IMR-90 (cell line): ENCODE measurements around the gene NFYC. TPM values are rescaled to one million over a fixed set of nuclear protein-coding genes. Genes with fewer than 3 reads are reported as not detected.

Experiments
- ATAC-seq: fragments of 200-7000 bp; cut with Tn5 transposase; 2 replicates; pipeline ENCODE4 v1.9.1; 2020; ENCODE audit warnings: low read depth, mild to moderate bottlenecking, moderate library complexity
- BruUV-seq: library from RNA; stranded (reverse); fragments of 400-500 nt; replicated peaks from 2 replicates; lab custom pipeline; 2021; lab: Mats Ljungman, UMichigan
- CTCF ChIA-PET: fragments of 300-600 bp; formaldehyde crosslinking; extraction: SDS; loops from one replicate; lab custom pipeline; 2021; ENCODE audit warnings: antibody characterized with exemption; lab: Yijun Ruan, JAX
- POLR2A ChIA-PET: fragments of 300-600 bp; sonication (Branson Sonifier 250); formaldehyde crosslinking; loops from one replicate; lab custom pipeline; 2022; ENCODE audit warnings: antibody characterized with exemption; ENCODE audit not compliant: unreplicated experiment; lab: Charles Lee
- DNase-seq: peaks from one replicate; pipeline ENCODE4 v3.0.0; 2013
- H2AFZ ChIP-seq: replicated peaks from 2 replicates; pipeline ENCODE3; 2013; ENCODE audit warnings: low read length, mild to moderate bottlenecking; ENCODE audit not compliant: poor library complexity
- H2AK5ac ChIP-seq: 2 replicates; pipeline ENCODE4 v1.6.1; 2013; ENCODE audit warnings: low read depth, low read length, inconsistent platforms
- H2AK9ac ChIP-seq: replicated peaks from 2 replicates; pipeline ENCODE3; 2013; ENCODE audit warnings: mild to moderate bottlenecking, low read depth, low read length, moderate library complexity; ENCODE audit not compliant: poor library complexity
- H2BK120ac ChIP-seq: 2 replicates; pipeline ENCODE4 v1.6.1; 2013; ENCODE audit warnings: low read depth, low read length, inconsistent platforms
- H2BK15ac ChIP-seq: 3 replicates; pipeline ENCODE4 v1.6.1; 2013; ENCODE audit warnings: low read depth, low read length, inconsistent platforms
- H2BK20ac ChIP-seq: 2 replicates; pipeline ENCODE4 v1.6.1; 2013; ENCODE audit warnings: low read depth, mild to moderate bottlenecking, inconsistent platforms, low read length, moderate library complexity
- H2BK5ac ChIP-seq: 2 replicates; pipeline ENCODE4 v1.6.1; 2013; ENCODE audit warnings: mild to moderate bottlenecking, low read depth, low read length, inconsistent platforms; ENCODE audit not compliant: poor library complexity, severe bottlenecking
- H3K14ac ChIP-seq: replicated peaks from 2 replicates; pipeline ENCODE4 v1.6.1; 2013; ENCODE audit warnings: low read depth, low read length, inconsistent platforms
- H3K18ac ChIP-seq: 2 replicates; pipeline ENCODE4 v1.6.1; 2013; ENCODE audit warnings: low read depth, low read length, control low read depth
- H3K23ac ChIP-seq: 2 replicates; pipeline ENCODE4 v1.6.1; 2013; ENCODE audit warnings: low read depth, low read length, inconsistent platforms
- H3K27ac ChIP-seq: 2 replicates; pipeline ENCODE4 v1.5.1; 2013; ENCODE audit warnings: mild to moderate bottlenecking, control low read depth, low read length; ENCODE audit not compliant: insufficient read depth
- H3K27me3 ChIP-seq: 2 replicates; pipeline ENCODE4 v1.6.1; 2013; ENCODE audit warnings: low read length; ENCODE audit not compliant: control insufficient read depth, insufficient read depth
- H3K36me3 ChIP-seq: 2 replicates; pipeline ENCODE4 v1.6.1; 2013; ENCODE audit warnings: low read length, mixed read lengths; ENCODE audit not compliant: control insufficient read depth, insufficient read depth
- H3K4ac ChIP-seq: 2 replicates; pipeline ENCODE4 v1.6.1; 2013; ENCODE audit warnings: low read depth, low read length, inconsistent platforms
- H3K4me1 ChIP-seq: 2 replicates; pipeline ENCODE4 v1.6.1; 2013; ENCODE audit warnings: low read length, mixed read lengths; ENCODE audit not compliant: control insufficient read depth, insufficient read depth
- H3K4me2 ChIP-seq: 2 replicates; pipeline ENCODE4 v1.6.1; 2013; ENCODE audit warnings: low read depth, mild to moderate bottlenecking, control low read depth, low read length, moderate library complexity
- H3K4me3 ChIP-seq: 2 replicates; pipeline ENCODE4 v1.5.1; 2013; ENCODE audit warnings: low read depth, mild to moderate bottlenecking, control low read depth, low read length, moderate library complexity; ENCODE audit not compliant: insufficient read depth
- H3K56ac ChIP-seq: 2 replicates; pipeline ENCODE4 v1.6.1; 2013; ENCODE audit warnings: low read length, inconsistent platforms; ENCODE audit not compliant: insufficient read depth; ENCODE audit errors: extremely low read depth
- H3K79me1 ChIP-seq, 2 experiments: 2 replicates each; pipeline ENCODE4 v1.6.1; 2013; ENCODE audit warnings: low read length in 2 of 2, inconsistent platforms in 1 of 2, low read depth in 1 of 2
- H3K9ac ChIP-seq: 2 replicates; pipeline ENCODE4 v1.6.1; 2013; ENCODE audit warnings: low read depth, low read length, control low read depth
- H3K9me1 ChIP-seq: 2 replicates; pipeline ENCODE4 v1.6.1; 2013; ENCODE audit warnings: low read length, inconsistent platforms; ENCODE audit not compliant: insufficient read depth
- H3K9me3 ChIP-seq: 2 replicates; pipeline ENCODE4 v1.6.1; 2013; ENCODE audit warnings: low read length; ENCODE audit not compliant: control insufficient read depth, insufficient read depth
- H4K20me1 ChIP-seq: 2 replicates; pipeline ENCODE4 v1.6.1; 2013; ENCODE audit warnings: low read length, inconsistent platforms; ENCODE audit not compliant: insufficient read depth
- H4K5ac ChIP-seq: 2 replicates; pipeline ENCODE4 v1.6.1; 2013; ENCODE audit warnings: mild to moderate bottlenecking, low read depth, low read length, control low read depth
- H4K8ac ChIP-seq, 2 experiments: 2 replicates each; pipeline ENCODE4 v1.6.1; 2013; ENCODE audit warnings: low read depth in 2 of 2, low read length in 2 of 2, control low read depth in 1 of 2, inconsistent platforms in 1 of 2
- H4K91ac ChIP-seq: 2 replicates; pipeline ENCODE4 v1.6.1; 2013; ENCODE audit warnings: low read depth, low read length, inconsistent platforms; ENCODE audit not compliant: insufficient read depth
- MAFK ChIP-seq: IDR thresholded peaks from 2 replicates; pipeline ENCODE4 v1.6.1; 2012; ENCODE audit warnings: low read depth, low read length, improper control_type of control experiment
- RAD21 ChIP-seq: IDR thresholded peaks from 2 replicates; pipeline ENCODE4 v1.6.1; 2012; ENCODE audit warnings: low read length, improper control_type of control experiment
- WGBS, 2 experiments: methylation state at CpG; one replicate each; pipeline versions ENCODE4 v1.1.5 to v1.1.7; 2013; ENCODE audit warnings: missing lambda C conversion rate in 2 of 2; ENCODE audit not compliant: insufficient read length in 1 of 2; ENCODE audit errors: extremely low coverage in 2 of 2; 5-methylcytosine and 5-hydroxymethylcytosine counted together
- dilution Hi-C: fragments of 300-500 bp; cut with HindIII; formaldehyde crosslinking; loops from one replicate; pipeline ENCODE4 v1.14.3; 2018; ENCODE audit warnings: low sequenced_read_pairs; ENCODE audit not compliant: unreplicated experiment
- in situ Hi-C: fragments of 300-500 bp; cut with MboI; formaldehyde crosslinking; loops from 3 replicates; pipeline ENCODE4 v1.14.3; 2019; ENCODE audit warnings: low sequenced_read_pairs, inconsistent platforms, mixed read lengths
- intact Hi-C: fragments of 100-400 bp; cut with micrococcal nuclease; formaldehyde crosslinking; loops from 2 replicates; pipeline ENCODE4 v1.10.0; 2022
- polyA plus RNA-seq, 3 experiments: library from polyadenylated mRNA; depleted of rRNA; stranded (reverse); fragments of >200 nt; gene quantifications; 2 replicates each; pipeline ENCODE4 v1.2.3, GENCODE V29; 2012; ENCODE audit warnings: low replicate concordance in 1 of 3
- total RNA-seq: library from RNA; depleted of rRNA; stranded (reverse); fragments of >200 nt; gene quantifications from 2 replicates; pipeline ENCODE4 v1.2.3, GENCODE V29; 2012

NFYC gene
- total and polyA plus RNA-seq, 2 of the 4 experiments (the other 2 are of a cell fraction), result 45.2 to 62.2 TPM

DNA sequence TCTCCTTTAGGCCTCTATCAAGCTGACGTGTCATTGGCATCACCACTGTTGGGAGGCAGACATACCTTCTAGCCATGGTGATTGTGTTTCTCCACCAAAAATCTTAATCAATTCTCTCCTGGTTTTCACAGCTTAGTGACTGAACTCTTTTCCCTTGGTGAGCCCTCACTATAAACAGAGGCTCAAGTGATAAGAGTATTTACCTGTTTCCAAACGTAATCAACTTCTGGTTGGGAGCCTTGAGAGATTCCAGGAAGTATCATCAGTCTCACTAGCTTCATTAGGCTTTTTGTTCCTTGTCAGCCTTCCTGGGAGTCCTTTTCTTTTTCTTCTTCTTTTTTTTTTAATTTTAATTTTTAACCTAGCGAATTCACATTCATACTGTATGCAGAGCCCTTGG, 58.3 kb downstream of the NFYC start:
- H2BK15ac ChIP-seq, result no peak overlapping the region
- H2BK5ac ChIP-seq, result no peak overlapping the region
- POLR2A ChIA-PET, result no interaction called here
- TF ChIP-seq MAFK (no peak), RAD21 (no peak)
- dilution Hi-C loops (no loop called here), in situ Hi-C loops (no loop called here), intact Hi-C loops (no loop called here)
- no peak overlapping the region for H3K23ac ChIP-seq
- H2BK120ac ChIP-seq, result no peak overlapping the region
- DNase-seq (no peak), ATAC-seq (no peak)
- H3K4me3 ChIP-seq, result no peak overlapping the region
- H3K79me1 ChIP-seq, result peaks cover 9 to 12% of the 10 kb centered on the region in 2 experiments; a peak in 3 of 4 replicates
- no peak overlapping the region for H3K9ac ChIP-seq
- H3K9me3 ChIP-seq, result no peaks in the 10 kb centered on the region
- no peak overlapping the region for H3K27ac ChIP-seq
- no peaks in the 10 kb centered on the region; the same call in 1 of the 2 replicates for H3K9me1 ChIP-seq
- H2AK9ac ChIP-seq, result no peak overlapping the region
- H3K14ac ChIP-seq, result no peak overlapping the region
- H4K20me1 ChIP-seq, result no peaks in the 10 kb centered on the region
- no peak overlapping the region for H3K4me2 ChIP-seq
- no peak overlapping the region for H4K8ac ChIP-seq
- no peak overlapping the region for H3K18ac ChIP-seq
- H3K36me3 ChIP-seq, result peaks cover 23% of the 10 kb centered on the region
- H3K56ac ChIP-seq, result no peak overlapping the region
- no peak overlapping the region for H2AFZ ChIP-seq
- WGBS, 2 experiments, result no CpG with 5 or more reads among the region's 3 CpGs
- no peak overlapping the region for H2BK20ac ChIP-seq
- H3K27me3 ChIP-seq, result no peaks in the 10 kb centered on the region
- peaks cover 1% of the 10 kb centered on the region; the same call in 1 of the 2 replicates for H3K4me1 ChIP-seq
- H3K4ac ChIP-seq, result no peak overlapping the region
- no TSS peak for BruUV-seq
- H2AK5ac ChIP-seq, result no peak overlapping the region
- CTCF ChIA-PET, result no interaction called here
- H4K91ac ChIP-seq, result no peak overlapping the region
- H4K5ac ChIP-seq, result no peak overlapping the region
